ENCODE results near the gene TNIP2. TPM values are rescaled to one million over a fixed set of nuclear protein-coding genes. Genes with fewer than 3 reads are reported as not detected.
"Not testable (repeated sequence)": the region's sequence is repeated elsewhere in the genome, so short reads cannot be mapped to it uniquely, and the experiment has no call there.

The TNIP2 gene
- total RNA-seq, 1 experiment from 2014 or later, result 37.2 TPM

DNA sequence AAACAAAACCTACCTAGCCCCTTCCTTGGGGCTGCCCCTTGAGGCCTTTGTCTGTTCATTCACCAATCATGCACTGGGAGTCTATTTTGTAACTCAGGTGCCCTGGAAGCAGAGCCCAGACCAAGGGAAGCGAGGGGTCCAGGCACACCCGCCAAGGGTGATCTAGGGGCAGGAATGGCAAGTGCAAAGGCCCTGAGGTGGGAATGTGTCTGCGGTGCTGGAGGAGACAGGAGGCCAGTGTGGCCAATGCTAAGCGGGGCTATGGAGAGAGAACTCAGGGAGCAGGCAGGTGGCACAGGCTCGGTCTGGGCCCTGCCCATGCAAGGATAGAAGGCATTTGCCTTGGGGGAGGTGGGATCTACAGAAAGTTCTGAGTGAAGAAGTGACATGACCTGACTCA, 33.2 kb upstream of the TNIP2 start:
- DNase-seq (ENCODE audit: low read depth in 1 of 2, low spot score in 2 of 2), result no peak
- Histone ChIP-seq H3K27ac (no peak overlapping the region), H3K27me3 (replicated peaks) (no peaks in the 10 kb centered on the region), H3K9me3 (replicated peaks) (no peaks in the 10 kb centered on the region), H3K4me1 (replicated peaks) (peaks cover 8% of the 10 kb centered on the region), H3K36me3 (no peaks in the 10 kb centered on the region), H3K4me3 (no peak overlapping the region)

- Histone ChIP-seq H3K9me3 (replicated peaks) (no peaks in the 10 kb centered on the region), H3K27ac (no peak overlapping the region), H3K27me3 (replicated peaks) (no peaks in the 10 kb centered on the region), H3K36me3 (no peaks in the 10 kb centered on the region), H3K4me3 (no peak overlapping the region), H3K4me1 (replicated peaks) (peaks cover 1% of the 10 kb centered on the region)
- no peak for DNase-seq (ENCODE audit: low read depth in 1 of 2, low spot score in 2 of 2)
Observed at GRCh38 chr4:2788532-2789103, 32.5 kb upstream of the TNIP2 start.

DNA sequence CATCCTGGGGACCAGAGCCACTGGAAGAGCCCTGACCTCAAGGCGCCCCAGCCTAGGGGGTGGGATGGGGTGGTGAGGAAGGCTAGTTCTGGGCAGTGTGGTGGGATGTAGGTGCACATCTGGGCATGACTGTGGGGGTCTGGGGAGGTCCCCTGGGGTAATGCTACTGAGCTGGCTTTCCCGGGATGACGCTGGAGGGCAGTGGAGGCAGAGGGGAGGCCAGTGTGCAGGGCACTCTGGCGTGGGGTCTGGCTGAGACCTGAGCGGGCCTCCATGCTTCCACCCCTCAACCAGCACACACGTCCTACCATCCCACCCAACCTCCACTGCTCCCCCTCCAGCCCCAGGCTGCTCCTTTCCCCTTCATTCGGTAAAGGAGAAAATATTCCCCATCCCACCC, 32.0 kb upstream of the TNIP2 start:
- Histone ChIP-seq H3K9me3 (replicated peaks) (no peaks in the 10 kb centered on the region), H3K27me3 (replicated peaks) (no peaks in the 10 kb centered on the region), H3K4me3 (no peak overlapping the region), H3K4me1 (replicated peaks) (no peaks in the 10 kb centered on the region), H3K27ac (no peak overlapping the region), H3K36me3 (no peaks in the 10 kb centered on the region)
- DNase-seq (ENCODE audit: low read depth in 1 of 2, low spot score in 2 of 2), result no peak

DNA sequence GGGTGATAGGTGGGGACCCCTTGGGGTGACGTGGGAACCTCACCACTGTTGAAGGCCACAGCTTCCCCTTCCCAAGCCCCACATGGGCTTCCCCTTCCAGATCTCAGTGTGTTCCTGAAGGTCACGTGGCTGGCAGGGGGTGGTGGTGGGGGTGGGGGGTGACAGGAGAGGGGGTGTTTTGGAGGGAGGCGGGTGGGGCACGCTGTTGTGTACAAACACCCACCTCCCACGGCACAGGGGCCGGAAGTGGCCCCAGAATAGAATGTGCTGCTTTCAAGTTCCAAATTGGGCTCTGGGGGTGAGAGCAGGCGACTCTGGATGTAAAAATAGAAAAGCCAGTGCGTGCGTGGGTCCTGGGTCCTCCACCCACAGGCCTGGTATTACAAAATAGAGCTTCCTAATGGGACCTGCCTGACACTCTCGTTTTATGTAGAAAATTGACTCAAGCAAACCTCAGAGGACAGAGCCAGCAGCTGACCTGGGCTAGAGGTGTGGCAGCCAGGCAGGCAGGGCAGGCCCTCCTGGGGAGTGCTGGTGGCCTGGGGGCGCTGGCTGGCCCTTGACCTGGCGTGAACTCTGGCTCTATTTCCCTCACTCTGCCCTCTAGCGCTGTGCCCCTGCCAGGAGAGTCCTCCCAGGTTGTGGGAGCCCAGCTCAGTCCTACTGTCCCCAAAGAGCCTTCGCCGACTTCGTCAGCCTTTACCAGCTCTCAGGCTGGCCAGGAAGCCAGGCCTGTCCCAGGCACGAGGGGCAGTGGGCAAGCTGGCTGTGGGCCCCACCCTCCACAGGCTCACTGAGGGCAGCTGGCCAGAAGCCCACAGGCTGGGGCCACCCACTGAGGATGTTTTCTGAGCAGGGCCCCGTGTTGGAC, 31.3 kb upstream of the TNIP2 start:
- no peaks in the 10 kb centered on the region for H3K27me3 ChIP-seq (replicated peaks)
- no peak for DNase-seq (ENCODE audit: low read depth in 1 of 2, low spot score in 2 of 2)

GRCh38 chr4:2786794-2787229, 30.7 kb upstream of the TNIP2 start:
- Histone ChIP-seq H3K9me3 (replicated peaks) (no peaks in the 10 kb centered on the region), H3K27me3 (replicated peaks) (no peaks in the 10 kb centered on the region), H3K36me3 (no peaks in the 10 kb centered on the region), H3K4me1 (replicated peaks) (no peaks in the 10 kb centered on the region), H3K27ac (no peak overlapping the region), H3K4me3 (no peak overlapping the region)
- no peak for DNase-seq (ENCODE audit: low read depth in 1 of 2, low spot score in 2 of 2)

More for the DNA sequence above, 31.3 kb upstream of the TNIP2 start:
- no peak overlapping the region for H3K4me3 ChIP-seq
- no peaks in the 10 kb centered on the region for H3K36me3 ChIP-seq
- no peaks in the 10 kb centered on the region for H3K9me3 ChIP-seq (replicated peaks)
- no peaks in the 10 kb centered on the region for H3K4me1 ChIP-seq (replicated peaks)
- H3K27ac ChIP-seq, result no peak overlapping the region

DNA sequence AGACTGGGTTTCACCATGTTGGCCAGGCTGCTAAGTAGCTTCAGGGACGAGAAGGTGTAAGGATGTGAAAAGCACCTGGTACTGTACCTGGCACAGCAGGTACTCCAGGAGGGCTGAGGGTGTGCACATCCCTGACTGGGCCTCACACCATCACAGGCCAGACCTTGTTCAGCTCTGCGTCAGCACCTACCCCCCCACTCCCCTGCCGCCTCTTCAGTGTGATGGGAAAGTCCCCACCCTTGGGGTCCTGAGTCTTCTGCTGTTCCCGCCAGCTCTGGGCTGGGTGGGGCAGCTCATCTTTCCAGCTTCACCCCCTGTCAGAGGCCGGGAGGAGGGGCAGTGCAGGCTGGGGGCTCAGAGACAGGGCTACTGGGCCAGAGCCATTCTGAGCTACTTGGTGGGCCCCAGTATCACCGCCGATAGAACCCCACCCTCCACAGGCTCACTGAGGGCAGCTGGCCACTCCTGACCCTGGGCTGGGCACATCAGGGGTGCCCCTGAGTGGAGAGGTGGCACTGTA, 30.1 kb upstream of the TNIP2 start:
- Histone ChIP-seq H3K4me1 (replicated peaks) (no peaks in the 10 kb centered on the region), H3K9me3 (replicated peaks) (no peaks in the 10 kb centered on the region), H3K36me3 (no peaks in the 10 kb centered on the region), H3K27ac (no peak overlapping the region), H3K4me3 (no peak overlapping the region), H3K27me3 (replicated peaks) (no peaks in the 10 kb centered on the region)
- DNase-seq (ENCODE audit: low read depth in 1 of 2, low spot score in 2 of 2), result no peak

DNA sequence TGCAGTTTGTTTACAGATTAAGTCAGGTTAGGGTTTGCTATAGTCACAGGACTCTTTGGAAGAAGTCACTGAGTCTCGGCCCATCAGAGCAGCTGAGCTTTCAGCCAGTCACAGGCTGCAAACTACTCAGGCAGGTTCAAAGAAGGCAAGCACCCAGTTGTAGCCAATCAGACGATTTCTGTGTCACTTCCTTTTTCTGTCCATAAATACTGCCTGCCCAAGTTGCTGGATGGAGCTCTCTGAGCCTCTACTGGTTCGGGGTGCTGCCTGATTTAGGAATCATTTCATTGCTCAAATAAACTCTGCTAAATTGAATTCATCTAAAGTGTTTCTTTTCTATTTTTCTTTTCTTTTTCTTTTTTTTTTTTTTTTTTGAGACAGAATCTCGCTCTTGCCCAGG, 29.5 kb upstream of the TNIP2 start:
- H3K27me3 ChIP-seq (replicated peaks), result no peaks in the 10 kb centered on the region
- no peaks in the 10 kb centered on the region for H3K4me1 ChIP-seq (replicated peaks)
- no peak for DNase-seq (ENCODE audit: low read depth in 1 of 2, low spot score in 2 of 2)
- no peaks in the 10 kb centered on the region for H3K36me3 ChIP-seq
- no peak overlapping the region for H3K4me3 ChIP-seq
- no peaks in the 10 kb centered on the region for H3K9me3 ChIP-seq (replicated peaks)
- H3K27ac ChIP-seq, result no peak overlapping the region

GRCh38 chr4:2783790-2784189, 27.7 kb upstream of the TNIP2 start:
- Histone ChIP-seq H3K27me3 (replicated peaks) (no peaks in the 10 kb centered on the region), H3K4me3 (no peak overlapping the region), H3K36me3 (no peaks in the 10 kb centered on the region), H3K4me1 (replicated peaks) (no peaks in the 10 kb centered on the region), H3K27ac (no peak overlapping the region), H3K9me3 (replicated peaks) (no peaks in the 10 kb centered on the region)
- no peak for DNase-seq (ENCODE audit: low read depth in 1 of 2, low spot score in 2 of 2)

DNA sequence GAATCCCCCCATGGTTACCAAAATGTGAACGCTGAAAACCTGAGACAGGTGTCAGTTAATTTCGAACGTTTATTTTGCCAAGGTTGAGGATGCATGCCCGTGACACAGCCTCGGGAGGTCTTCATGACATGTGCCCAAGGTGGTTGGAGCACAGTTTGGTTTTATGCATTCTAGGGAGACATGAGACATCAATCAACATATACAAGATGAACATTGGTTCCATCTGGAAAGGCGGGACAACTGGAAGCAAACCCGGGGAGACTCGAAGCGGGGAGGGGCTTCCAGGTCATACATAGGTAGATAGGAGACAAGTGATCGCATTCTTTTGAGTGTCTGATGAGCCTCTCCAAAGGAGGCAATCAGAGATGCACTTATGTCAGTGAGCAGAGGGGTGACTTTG, 25.8 kb upstream of the TNIP2 start:
- Histone ChIP-seq H3K4me3 (no peak overlapping the region), H3K4me1 (replicated peaks) (no peaks in the 10 kb centered on the region), H3K36me3 (no peaks in the 10 kb centered on the region), H3K27me3 (replicated peaks) (no peaks in the 10 kb centered on the region), H3K9me3 (replicated peaks) (no peaks in the 10 kb centered on the region), H3K27ac (no peak overlapping the region)
- no peak for DNase-seq (ENCODE audit: low read depth in 1 of 2, low spot score in 2 of 2)

DNA sequence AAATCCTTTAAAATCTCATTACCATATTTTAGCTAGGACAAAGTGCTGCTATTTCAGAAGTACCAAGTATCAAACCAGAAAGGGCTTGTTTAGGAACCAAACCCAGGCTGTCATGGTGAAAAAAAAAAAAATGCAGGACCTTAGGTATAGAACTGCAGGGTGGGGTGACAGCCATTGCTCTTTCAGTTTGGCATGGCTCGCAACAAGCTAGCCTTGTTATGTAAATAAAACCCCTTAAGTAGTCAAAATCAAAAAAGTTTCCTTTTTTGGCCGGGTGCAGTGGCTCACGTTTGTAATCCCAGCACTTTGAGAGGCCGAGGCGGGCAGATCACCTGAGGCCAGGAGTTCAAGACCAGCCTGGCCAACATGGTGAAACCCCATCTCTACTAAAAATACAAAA, 24.5 kb upstream of the TNIP2 start:
- H3K36me3 ChIP-seq; H3K27me3 ChIP-seq (replicated peaks); H3K27ac ChIP-seq; H3K4me3 ChIP-seq; DNase-seq (ENCODE audit: low read depth in 1 of 2, low spot score in 2 of 2); H3K4me1 ChIP-seq (replicated peaks); H3K9me3 ChIP-seq (replicated peaks): not testable (repeated sequence)

DNA sequence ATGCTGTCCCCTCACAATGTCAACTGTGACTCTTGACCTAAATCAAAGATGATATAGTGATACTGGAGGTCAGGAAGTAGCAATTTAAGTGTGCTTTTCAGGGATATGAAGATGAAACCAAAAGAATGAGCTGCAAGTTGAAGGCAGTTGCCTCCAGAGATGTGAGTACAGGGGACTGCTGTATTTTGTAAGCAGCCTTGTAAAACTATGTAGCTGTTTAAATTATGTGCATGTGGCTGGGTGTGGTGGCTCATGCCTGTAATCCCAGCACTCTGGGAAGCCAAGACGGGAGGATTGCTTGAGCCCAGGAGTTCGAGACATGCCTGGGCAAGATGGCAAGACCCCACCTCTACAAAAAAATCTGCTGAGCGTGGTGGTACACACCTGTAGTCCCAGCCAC, 15.1 kb upstream of the TNIP2 start:
- Histone ChIP-seq H3K36me3 (no peaks in the 10 kb centered on the region), H3K9me3 (replicated peaks) (no peaks in the 10 kb centered on the region), H3K4me1 (replicated peaks) (no peaks in the 10 kb centered on the region), H3K4me3 (no peak overlapping the region), H3K27me3 (replicated peaks) (no peaks in the 10 kb centered on the region), H3K27ac (no peak overlapping the region)
- no peak for DNase-seq (ENCODE audit: low read depth in 1 of 2, low spot score in 2 of 2)

DNA sequence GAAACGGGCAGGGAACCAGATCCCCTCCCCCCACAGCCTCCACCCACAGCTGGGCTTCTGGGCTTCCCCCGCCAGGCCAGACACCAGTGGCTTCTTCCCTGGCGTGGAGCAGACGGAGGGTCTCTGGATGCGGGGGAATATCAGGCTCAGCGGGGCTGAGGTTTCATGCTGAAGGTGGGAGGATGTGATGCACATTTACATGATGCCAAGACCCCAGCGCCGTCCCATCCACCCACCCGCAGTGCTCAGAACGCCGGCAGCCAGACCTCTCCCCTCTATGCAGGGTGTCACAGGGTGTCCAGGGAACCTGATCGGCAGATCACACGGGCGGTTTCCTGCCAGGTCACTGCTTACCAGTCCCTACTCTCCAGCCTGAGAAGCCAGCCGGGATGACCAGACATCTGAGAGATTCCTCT, 12.8 kb upstream of the TNIP2 start:
- Histone ChIP-seq H3K36me3 (no peaks in the 10 kb centered on the region), H3K27ac (no peak overlapping the region), H3K9me3 (replicated peaks) (no peaks in the 10 kb centered on the region), H3K27me3 (replicated peaks) (no peaks in the 10 kb centered on the region), H3K4me1 (replicated peaks) (no peaks in the 10 kb centered on the region), H3K4me3 (no peak overlapping the region)
- no peak for DNase-seq (ENCODE audit: low read depth in 1 of 2, low spot score in 2 of 2)

- Histone ChIP-seq H3K4me1 (replicated peaks) (no peaks in the 10 kb centered on the region), H3K36me3 (no peaks in the 10 kb centered on the region), H3K27ac (no peak overlapping the region), H3K9me3 (replicated peaks) (no peaks in the 10 kb centered on the region), H3K4me3 (no peak overlapping the region), H3K27me3 (replicated peaks) (no peaks in the 10 kb centered on the region)
- no peak for DNase-seq (ENCODE audit: low read depth in 1 of 2, low spot score in 2 of 2)
Observed at GRCh38 chr4:2768124-2768523, 12.0 kb upstream of the TNIP2 start.

GRCh38 chr4:2767705-2768074, 11.6 kb upstream of the TNIP2 start:
- H3K36me3 ChIP-seq, result no peaks in the 10 kb centered on the region
- no peak for DNase-seq (ENCODE audit: low read depth in 1 of 2, low spot score in 2 of 2)
- no peaks in the 10 kb centered on the region for H3K4me1 ChIP-seq (replicated peaks)
- H3K9me3 ChIP-seq (replicated peaks), result no peaks in the 10 kb centered on the region
- no peak overlapping the region for H3K27ac ChIP-seq
- H3K27me3 ChIP-seq (replicated peaks), result no peaks in the 10 kb centered on the region
- H3K4me3 ChIP-seq, result no peak overlapping the region

Measured in SJSA1 (cell line).